ENCODE results near the gene XYLT1. TPM values are rescaled to one million over a fixed set of nuclear protein-coding genes. Genes with fewer than 3 reads are reported as not detected.

XYLT1 gene
- total and polyA plus RNA-seq, 2 of the 8 experiments (the other 6 are each of a cell fraction or from before 2014, with no cell fraction given): 6.6 to 25.4 TPM

- no peak overlapping the region for H2AFZ ChIP-seq (ENCODE audit: low read length)
- H2BK15ac ChIP-seq (ENCODE audit: low read length): no peak overlapping the region
- H3K4me2 ChIP-seq (ENCODE audit: insufficient read depth in 1 of 2, low read depth in 2 of 2, low read length in 2 of 2): no peak overlapping the region
- H3K36me3 ChIP-seq (ENCODE audit: control insufficient read depth in 2 of 4, insufficient read depth in 4 of 4, low read length in 3 of 4): no peaks in the 10 kb centered on the region
- no peak overlapping the region for H3K18ac ChIP-seq (ENCODE audit: extremely low read depth, low read length)
- no peak overlapping the region for H2BK5ac ChIP-seq (ENCODE audit: low read depth, low read length)
- peaks cover 5% of the 10 kb centered on the region; the same call in 1 of the 2 replicates for H3K79me1 ChIP-seq (ENCODE audit: low read depth, low read length)
- H4K20me1 ChIP-seq (replicated peaks in 1 of 2; ENCODE audit: control insufficient read depth in 1 of 2, insufficient read depth in 2 of 2, low read length in 2 of 2): no peaks in the 10 kb centered on the region
- POLR2A ChIA-PET (ENCODE audit: partially characterized antibody): no interaction called here
- 90% methylated on average over 9 of the region's 9 CpGs; no CpG with 5 or more reads in 1 of the 2 experiments for WGBS, 2 experiments (ENCODE audit: extremely low coverage in 1 of 2, insufficient coverage in 1 of 2, insufficient read length in 1 of 2, insufficient replicate concordance in 2 of 2, low coverage in 1 of 2, low lambda C conversion rate in 2 of 2, missing lambda C conversion rate in 1 of 2)
- no peak overlapping the region for H3K9ac ChIP-seq (replicated peaks in 1 of 4; ENCODE audit: extremely low read depth in 1 of 4, low read depth in 3 of 4, low read length in 3 of 4)
- DNase-seq (ENCODE audit: low read depth in 1 of 2, low spot score in 2 of 2) (no peak), FAIRE-seq (no peak)
- H3K79me2 ChIP-seq (ENCODE audit: control insufficient read depth in 1 of 2, insufficient read depth in 2 of 2, low read length in 2 of 2): no peaks in the 10 kb centered on the region
- no peaks in the 10 kb centered on the region for H3K27me3 ChIP-seq (replicated peaks in 1 of 4; ENCODE audit: control insufficient read depth in 3 of 4, extremely low read depth in 1 of 4, insufficient read depth in 3 of 4, low read length in 3 of 4)
- H2BK20ac ChIP-seq (ENCODE audit: low read length): no peak overlapping the region
- H3K9me3 ChIP-seq (ENCODE audit: insufficient read depth in 2 of 2, low read depth in 1 of 2, low read length in 1 of 2): no peaks in the 10 kb centered on the region
- peaks cover 0 to 8% (median under 1%) of the 10 kb centered on the region in 4 experiments; a peak in 3 of 7 replicates for H3K4me1 ChIP-seq (replicated peaks in 1 of 4; ENCODE audit: control insufficient read depth in 3 of 4, insufficient read depth in 4 of 4, low read length in 3 of 4)
- H3K27ac ChIP-seq (ENCODE audit: low read depth, low read length): no peak overlapping the region
- H2AK5ac ChIP-seq (ENCODE audit: low read depth, low read length): no peak overlapping the region
- H4K91ac ChIP-seq (replicated peaks; ENCODE audit: insufficient read length, low read length): no peak overlapping the region
- H3K23me2 ChIP-seq (ENCODE audit: low read depth, low read length): no peaks in the 10 kb centered on the region
- no peak overlapping the region for H4K8ac ChIP-seq (ENCODE audit: extremely low read depth, insufficient read depth, low read length)
- H3K14ac ChIP-seq (ENCODE audit: insufficient read length): no peak overlapping the region
- no peak overlapping the region for H3K4ac ChIP-seq (replicated peaks; ENCODE audit: insufficient read length, low read depth, low read length)
- H3K4me3 ChIP-seq (ENCODE audit: extremely low read depth in 1 of 4, insufficient read depth in 2 of 4, low read depth in 3 of 4, low read length in 4 of 4): no peak overlapping the region
- H4K5ac ChIP-seq (ENCODE audit: insufficient read length, low read depth, low read length): no peak overlapping the region
- CTCF ChIA-PET (ENCODE audit: partially characterized antibody): interaction anchor here (1.3 to 5.4 kb wide), 3 partner anchors 8 to 192 kb away, joined by 3 to 30 read pairs (median 3); no protein-coding TSS in a partner anchor
- no peak overlapping the region for H3K56ac ChIP-seq (replicated peaks; ENCODE audit: insufficient read length, low read depth, low read length)
- no peak overlapping the region for H2BK120ac ChIP-seq (replicated peaks; ENCODE audit: low read depth, low read length)
- no peak overlapping the region for H3K23ac ChIP-seq (ENCODE audit: insufficient read length)
- no peak overlapping the region for H2BK12ac ChIP-seq (ENCODE audit: low read depth, low read length)
- TF ChIP-seq SRF (IDR thresholded peaks at IDR 0.05; ENCODE audit: low read depth, low read length): no peak
- TF ChIP-seq RFX5 (IDR thresholded peaks at IDR 0.05; ENCODE audit: borderline replicate concordance, low read depth, low read length): no peak
- no peak for TF ChIP-seq SUZ12 (IDR thresholded peaks at IDR 0.05; ENCODE audit: low read length)
- no peak for TF ChIP-seq RNF2 (IDR thresholded peaks at IDR 0.05; ENCODE audit: borderline replicate concordance, low read depth, low read length, missing control alignments, poor library complexity, severe bottlenecking)
- TF ChIP-seq RBBP5 (IDR thresholded peaks at IDR 0.05; ENCODE audit: borderline replicate concordance, low read depth, low read length): no peak
- no peak for TF ChIP-seq POLR2A (IDR thresholded peaks at IDR 0.05; ENCODE audit: control extremely low read depth in 1 of 2, low read depth in 2 of 2, low read length in 2 of 2)
- no peak for TF ChIP-seq GABPA (IDR thresholded peaks at IDR 0.05; ENCODE audit: borderline replicate concordance, insufficient read depth, low read length)
- no peak for TF ChIP-seq TAF7 (optimal IDR thresholded peaks at IDR 0.05; ENCODE audit: borderline replicate concordance, low read depth, low read length)
- no peak for TF ChIP-seq CBX8 (IDR thresholded peaks at IDR 0.05; ENCODE audit: borderline replicate concordance, low read depth, low read length)
- no peak for TF ChIP-seq HDAC2 (IDR thresholded peaks at IDR 0.05; ENCODE audit: borderline replicate concordance in 1 of 2, low read depth in 2 of 2, low read length in 2 of 2)
- TF ChIP-seq MAFK (IDR thresholded peaks at IDR 0.05; ENCODE audit: low read depth, low read length): no peak
These were observed 195.4 kb downstream of the XYLT1 start for GRCh38 chr16:17275076-17276009.

Data from H1 (cell line).